Right kidney (tissue), 1 donor: ENCODE data around the gene SPRR2A.
"Not testable (repeated sequence)": the region's sequence is repeated elsewhere in the genome, so short reads cannot be mapped to it uniquely, and the experiment has no call there.

Source experiments
- DNase-seq: peaks from one replicate; pipeline ENCODE4 v3.0.0-alpha.2; 2016

Gene SPRR2A

GRCh38 chr1:153024413-153024812 is 32.9 kb downstream of the SPRR2A start:
- no peak for DNase-seq

- DNase-seq = no peak
Measured at GRCh38 chr1:153023109-153023508, 34.2 kb downstream of the SPRR2A start.

DNA sequence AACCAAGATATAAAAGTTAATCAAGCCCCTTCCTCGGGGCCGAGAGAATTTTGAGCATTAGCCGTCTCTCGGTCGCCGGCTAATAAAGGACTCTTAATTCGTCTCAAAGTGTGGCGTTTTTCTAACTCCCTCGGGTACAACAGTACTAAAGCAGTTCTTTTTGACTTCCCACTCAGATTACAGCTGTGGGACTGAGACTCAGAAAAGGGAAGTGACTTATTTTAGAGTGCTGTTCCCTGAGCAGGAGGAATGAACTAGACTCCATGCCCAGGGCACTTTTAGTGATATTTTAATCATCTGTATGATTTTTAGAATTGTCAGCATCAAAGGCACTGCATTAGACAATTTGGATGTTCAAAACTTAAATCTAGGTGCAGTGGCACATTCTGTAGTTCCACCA is 35.0 kb downstream of the SPRR2A start:
- not testable (repeated sequence) for DNase-seq

DNA sequence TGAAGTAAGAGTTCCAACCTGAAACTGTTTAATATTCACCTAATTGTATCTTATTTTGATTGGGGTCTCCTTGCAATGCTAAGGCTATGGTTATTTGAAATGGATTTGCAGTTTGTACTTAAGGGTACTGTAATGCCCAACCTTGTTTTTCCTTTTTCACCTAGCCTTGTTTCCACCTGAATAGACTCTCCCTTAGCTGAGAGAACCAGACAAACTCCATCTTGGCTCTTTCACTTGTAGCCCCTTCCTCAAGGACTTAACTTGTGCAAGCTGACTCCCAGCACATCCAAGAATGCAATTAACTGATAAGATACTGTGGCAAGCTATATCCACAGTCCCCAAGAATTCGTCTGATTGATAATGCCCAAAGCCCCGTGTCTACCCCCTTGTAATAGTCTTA is 35.5 kb downstream of the SPRR2A start:
- DNase-seq = not testable (repeated sequence)

DNA sequence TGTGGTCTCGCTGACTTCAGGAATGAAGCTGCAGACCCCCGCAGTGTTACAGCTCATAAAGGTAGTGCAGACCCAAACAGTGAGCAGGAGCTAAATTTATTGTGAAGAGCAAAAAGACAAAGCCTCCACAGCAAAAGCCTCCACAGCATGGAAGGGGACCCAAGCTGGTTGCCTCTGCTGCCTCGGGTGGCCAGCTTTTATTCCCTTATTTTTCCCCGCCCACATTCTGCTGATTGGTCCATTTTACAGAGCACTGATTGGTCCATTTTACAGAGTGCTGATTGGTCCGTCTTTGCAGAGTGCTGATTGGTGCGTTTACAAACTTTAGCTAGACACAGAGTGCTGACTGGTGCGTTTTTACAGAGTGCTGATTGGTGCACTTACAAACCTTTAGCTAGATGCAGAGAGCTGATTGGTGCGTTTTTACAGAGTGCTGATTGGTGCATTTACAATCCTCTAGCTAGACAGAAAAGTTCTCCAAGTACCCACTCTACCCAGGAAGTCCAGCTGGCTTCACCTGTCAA is 46.0 kb downstream of the SPRR2A start:
- not testable (repeated sequence) for DNase-seq
